GM12873 (cell line): ENCODE results near the gene EPHB1.

Source experiments
- CTCF ChIP-seq: IDR thresholded peaks from 2 replicates; pipeline ENCODE4 v1.5.1; 2012; ENCODE audit warnings: low read depth, mild to moderate bottlenecking, moderate library complexity, low read length, control low read depth; ENCODE audit not compliant: insufficient read depth; ENCODE audit errors: missing control alignments

The EPHB1 gene

GRCh38 chr3:134794950-134795745 lies at the start of gene EPHB1:
TSS of gene EPHB1 (plus strand) at chr3:134795260.
- TF ChIP-seq CTCF: peak; percentile 94

GRCh38 chr3:134748698-134749097 lies 46.4 kb upstream of the EPHB1 start:
- no peak for TF ChIP-seq CTCF

- no peak for TF ChIP-seq CTCF
These were observed 45.9 kb upstream of the EPHB1 start for GRCh38 chr3:134749174-134749573.

GRCh38 chr3:134749802-134750553 lies 45.1 kb upstream of the EPHB1 start:
- no peak for TF ChIP-seq CTCF

GRCh38 chr3:134751831-134752230 lies 43.2 kb upstream of the EPHB1 start:
- no peak for TF ChIP-seq CTCF

GRCh38 chr3:134752761-134753461 lies 42.1 kb upstream of the EPHB1 start:
- no peak for TF ChIP-seq CTCF

- TF ChIP-seq CTCF: peak; percentile 10
These were observed 40.9 kb upstream of the EPHB1 start for GRCh38 chr3:134753999-134754742.
